HL-60 (cell line): Measurements from ENCODE around the gene PIAS4.

Experiments used
- DNase-seq, 2 experiments: peaks; one replicate each; pipeline ENCODE4 v3.0.0-alpha.2; 2010 to 2020; ENCODE audit warnings: low read depth in 1 of 2, low spot score in 1 of 2
- H3K27ac ChIP-seq: fragments of 250-450 bp; sonication (Bioruptor Pico); replicated peaks from 2 replicates; pipeline ENCODE4 v1.5.1; 2020; ENCODE audit warnings: mild to moderate bottlenecking, moderate library complexity
- H3K27me3 ChIP-seq: fragments of 250-450 bp; sonication (Bioruptor Pico); 2 replicates; pipeline ENCODE4 v1.5.1; 2021; ENCODE audit warnings: mild to moderate bottlenecking, moderate library complexity; ENCODE audit not compliant: insufficient read depth, poor library complexity, severe bottlenecking
- H3K4me3 ChIP-seq: replicated peaks from 2 replicates; pipeline ENCODE4 v1.5.1; 2011; ENCODE audit warnings: mild to moderate bottlenecking, control low read depth, low read length; ENCODE audit not compliant: insufficient read depth
- CTCF ChIP-seq: IDR thresholded peaks from one replicate; pipeline ENCODE4 v1.5.1; 2011; ENCODE audit warnings: low read length, control low read depth, inconsistent platforms; ENCODE audit not compliant: insufficient read depth
- GABPA ChIP-seq: IDR thresholded peaks from 2 replicates; pipeline ENCODE4 v1.6.1; 2012; ENCODE audit warnings: low read depth
- POLR2AphosphoS5 ChIP-seq: IDR thresholded peaks from 2 replicates; pipeline ENCODE4 v1.6.1; 2012; ENCODE audit warnings: low read depth
- REST ChIP-seq: IDR thresholded peaks from 2 replicates; pipeline ENCODE4 v1.6.1; 2012; ENCODE audit warnings: low read depth; ENCODE audit not compliant: insufficient replicate concordance
- SPI1 ChIP-seq: IDR thresholded peaks from 2 replicates; pipeline ENCODE4 v1.6.1; 2012; ENCODE audit warnings: low read depth, mild to moderate bottlenecking, borderline replicate concordance

Gene PIAS4

GRCh38 chr19:3961007-3961406 lies 46.5 kb upstream of the PIAS4 start:
- Histone ChIP-seq H3K27me3 (no peaks in the 10 kb centered on the region), H3K4me3 (no peak overlapping the region), H3K27ac (no peak overlapping the region)
- DNase-seq = no peak
- TF ChIP-seq GABPA = no peak
- TF ChIP-seq REST = no peak
- no peak for TF ChIP-seq POLR2AphosphoS5
- no peak for TF ChIP-seq SPI1
- no peak for TF ChIP-seq CTCF

- no peak for TF ChIP-seq POLR2AphosphoS5
- no peak for TF ChIP-seq REST
- TF ChIP-seq SPI1 = no peak
- no peak for TF ChIP-seq CTCF
- no peak for TF ChIP-seq GABPA
- Histone ChIP-seq H3K27me3 (no peaks in the 10 kb centered on the region), H3K27ac (no peak overlapping the region), H3K4me3 (no peak overlapping the region)
- DNase-seq = no peak
These were observed 43.9 kb upstream of the PIAS4 start for GRCh38 chr19:3963458-3964255.

GRCh38 chr19:3964256-3965194 lies 43.0 kb upstream of the PIAS4 start:
- DNase-seq = no peak
- Histone ChIP-seq H3K4me3 (no peak overlapping the region), H3K27me3 (no peaks in the 10 kb centered on the region), H3K27ac (no peak overlapping the region)
- TF ChIP-seq SPI1 (no peak), POLR2AphosphoS5 (no peak), GABPA (no peak), REST (no peak), CTCF (no peak)
